ENCODE results near the gene EIF6.

Gene EIF6

DNA sequence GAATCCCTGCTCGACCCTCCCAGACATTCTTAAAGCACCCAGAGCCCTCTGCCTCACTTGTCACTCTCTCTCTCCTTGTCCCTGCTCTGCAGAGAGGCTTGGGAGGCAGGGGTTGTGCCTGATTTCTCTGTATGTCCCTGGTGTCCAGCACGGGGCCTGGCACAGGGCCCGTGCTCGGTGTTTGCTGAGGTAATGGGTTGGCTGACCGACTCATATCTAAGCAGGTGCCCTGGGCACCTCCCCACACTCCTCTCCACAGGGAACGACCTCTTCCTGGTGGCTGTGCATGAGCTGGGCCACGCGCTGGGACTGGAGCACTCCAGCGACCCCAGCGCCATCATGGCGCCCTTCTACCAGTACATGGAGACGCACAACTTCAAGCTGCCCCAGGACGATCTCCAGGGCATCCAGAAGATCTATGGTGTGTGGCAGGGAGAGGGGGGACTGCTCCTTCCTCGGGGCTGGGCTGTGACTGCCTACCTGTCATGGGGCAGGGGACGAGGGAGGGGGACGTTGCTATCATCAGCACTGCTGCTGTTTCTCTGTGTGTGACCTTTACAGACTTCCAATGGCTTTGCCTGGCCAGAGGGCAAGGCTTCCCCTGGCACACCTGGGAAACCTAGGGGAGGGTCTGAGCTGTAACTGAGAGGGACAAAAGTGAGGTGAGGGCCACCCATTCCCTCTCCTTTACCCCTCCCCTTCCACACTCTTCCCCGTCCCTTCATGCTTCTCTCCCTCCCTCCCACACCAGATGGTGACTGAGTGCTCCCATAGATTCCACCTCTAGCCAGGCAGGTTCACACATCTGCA, 20.8 kb downstream of the EIF6 start:
- in situ Hi-C loops (cut with MboI; ENCODE audit: low sequenced_read_pairs) = loop anchor here (10.0 to 25.0 kb wide), 2 partner anchors 101 to 419 kb away; partner anchors contain the start of gene PROCR

DNA sequence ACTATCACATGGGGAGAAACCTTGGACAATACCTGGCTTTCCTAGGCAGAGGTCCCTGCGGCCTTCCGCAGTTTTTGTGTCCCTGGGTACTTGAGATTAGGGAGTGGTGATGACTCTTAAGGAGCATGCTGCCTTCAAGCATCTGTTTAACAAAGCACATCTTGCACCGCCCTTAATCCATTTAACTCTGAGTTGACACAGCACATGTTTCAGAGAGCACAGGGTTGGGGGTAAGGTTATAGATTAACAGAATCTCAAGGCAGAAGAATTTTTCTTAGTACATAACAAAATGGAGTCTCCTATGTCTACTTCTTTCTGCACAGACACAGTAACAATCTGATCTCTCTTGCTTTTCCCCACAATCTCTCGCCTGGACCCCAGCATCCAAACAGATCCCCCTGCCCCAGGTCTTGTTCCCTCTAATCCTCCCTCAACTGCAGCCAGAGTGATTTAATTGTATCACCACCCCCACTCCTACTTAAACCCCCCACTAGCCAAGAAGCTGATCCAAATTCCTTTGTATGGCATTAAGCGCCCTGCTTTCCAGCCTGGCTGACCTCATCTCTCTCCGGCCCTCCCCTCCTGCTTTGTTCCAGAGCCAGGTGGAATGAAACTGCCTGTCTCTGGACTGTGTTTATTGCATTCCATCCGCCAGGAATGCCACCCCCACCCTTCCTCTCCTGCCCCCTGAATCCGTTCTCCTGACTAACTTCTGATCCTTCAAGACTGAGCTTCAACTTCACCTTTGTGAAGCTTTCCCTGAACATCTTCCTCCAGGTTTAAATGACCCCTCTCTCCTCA, 21.6 kb downstream of the EIF6 start:
- in situ Hi-C loops (cut with MboI; ENCODE audit: low sequenced_read_pairs) = loop anchor here (10.0 to 25.0 kb wide), 2 partner anchors 101 to 418 kb away; partner anchors contain the start of gene PROCR

DNA sequence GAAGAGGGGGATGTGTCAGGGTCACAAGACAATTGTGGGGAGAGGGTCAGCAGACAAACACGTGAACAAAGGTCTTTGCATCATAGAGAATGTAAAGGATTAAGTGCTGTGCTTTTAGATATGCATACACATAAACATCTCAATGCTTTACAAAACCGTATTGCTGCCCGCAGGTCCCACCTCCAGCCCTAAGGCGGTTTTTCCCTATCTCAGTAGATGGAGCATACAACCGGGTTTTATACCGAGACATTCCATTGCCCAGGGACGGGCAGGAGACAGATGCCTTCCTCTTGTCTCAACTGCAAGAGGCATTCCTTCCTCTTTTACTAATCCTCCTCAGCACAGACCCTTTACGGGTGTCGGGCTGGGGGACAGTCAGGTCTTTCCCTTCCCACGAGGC, 22.3 kb downstream of the EIF6 start:
- in situ Hi-C loops (cut with MboI; ENCODE audit: low sequenced_read_pairs) = loop anchor here (10.0 to 25.0 kb wide), 2 partner anchors 100 to 418 kb away; partner anchors contain the start of gene PROCR

DNA sequence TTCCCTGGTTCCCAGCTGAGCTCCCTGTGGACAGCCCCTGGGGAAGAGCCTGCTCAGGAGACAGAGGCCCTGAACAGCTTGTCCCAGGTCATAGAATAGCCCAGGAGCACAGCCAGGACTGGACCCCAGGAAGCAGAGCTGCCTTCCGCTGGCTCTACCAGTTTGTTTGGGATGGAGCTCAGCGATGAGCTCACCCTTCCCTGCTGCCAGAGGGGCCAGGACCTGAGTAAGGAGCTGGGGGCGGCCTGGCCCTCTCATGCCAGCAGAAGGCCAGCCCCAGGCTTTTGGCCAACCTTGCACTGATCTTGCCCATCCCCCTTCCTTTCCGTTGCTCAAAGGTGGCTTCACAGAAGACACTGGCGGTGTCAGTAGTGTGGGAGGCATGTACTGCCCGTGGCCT, 24.1 kb downstream of the EIF6 start:
- in situ Hi-C loops (cut with MboI; ENCODE audit: low sequenced_read_pairs) = loop anchor here (10.0 to 25.0 kb wide), 2 partner anchors 98 to 416 kb away; partner anchors contain the start of gene PROCR

DNA sequence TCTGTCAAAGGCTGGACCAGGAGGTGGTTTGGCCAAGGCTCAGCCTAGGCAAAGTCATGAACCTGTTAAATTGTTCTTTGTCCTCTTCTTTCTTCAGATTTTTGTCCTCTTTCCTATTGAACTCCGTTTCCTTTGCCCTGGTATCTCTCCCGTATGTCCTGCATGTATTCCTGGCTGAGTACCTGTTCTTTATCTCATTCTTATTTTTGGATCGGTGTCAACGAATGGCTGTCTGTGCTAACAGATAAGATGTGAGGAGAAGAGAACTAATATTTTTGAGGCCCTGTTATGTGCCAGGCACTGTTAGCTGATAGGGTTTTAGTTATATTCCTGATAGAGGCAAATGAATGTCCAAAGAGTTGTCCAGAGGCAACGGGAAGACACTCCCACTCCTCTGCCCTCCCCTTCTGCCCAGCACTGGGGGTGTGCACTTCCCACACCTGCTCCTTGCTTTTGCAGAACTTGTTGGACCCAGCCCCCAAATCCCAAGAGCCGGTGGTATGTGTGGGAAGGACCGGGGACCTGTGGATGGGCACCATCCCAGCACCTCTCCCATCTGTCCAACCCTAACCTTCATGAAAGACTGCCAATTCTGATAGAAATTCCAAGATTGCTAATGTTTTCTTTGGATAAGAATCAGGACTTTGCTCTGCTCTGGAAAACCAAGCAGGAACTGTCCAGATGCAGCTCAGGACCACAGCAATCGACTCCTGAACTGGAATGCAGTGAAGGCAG, 27.2 kb downstream of the EIF6 start:
- in situ Hi-C loops (cut with MboI; ENCODE audit: low sequenced_read_pairs) = loop anchor here (25.0 kb wide), 1 partner anchor 95 kb away; the partner anchor contains the start of gene PROCR

DNA sequence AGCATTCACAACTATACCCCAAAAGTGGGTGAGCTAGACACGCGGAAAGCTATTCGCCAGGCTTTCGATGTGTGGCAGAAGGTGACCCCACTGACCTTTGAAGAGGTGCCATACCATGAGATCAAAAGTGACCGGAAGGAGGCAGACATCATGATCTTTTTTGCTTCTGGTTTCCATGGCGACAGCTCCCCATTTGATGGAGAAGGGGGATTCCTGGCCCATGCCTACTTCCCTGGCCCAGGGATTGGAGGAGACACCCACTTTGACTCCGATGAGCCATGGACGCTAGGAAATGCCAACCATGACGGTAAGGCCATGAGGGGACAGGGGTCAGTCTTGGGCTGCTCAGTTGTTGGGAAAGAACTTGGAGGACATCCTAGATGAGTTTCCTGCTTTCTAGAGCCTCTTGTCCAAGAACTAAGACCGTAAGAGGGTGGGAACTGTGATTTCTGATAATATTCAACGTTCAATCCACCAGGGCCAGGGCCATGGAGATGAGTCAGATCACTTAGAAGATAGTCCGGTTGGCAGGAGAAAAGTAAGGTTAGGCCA, 30.0 kb downstream of the EIF6 start:
- in situ Hi-C loops (cut with MboI; ENCODE audit: low sequenced_read_pairs) = loop anchor here (25.0 kb wide), 1 partner anchor 92 kb away; the partner anchor contains the start of gene PROCR

DNA sequence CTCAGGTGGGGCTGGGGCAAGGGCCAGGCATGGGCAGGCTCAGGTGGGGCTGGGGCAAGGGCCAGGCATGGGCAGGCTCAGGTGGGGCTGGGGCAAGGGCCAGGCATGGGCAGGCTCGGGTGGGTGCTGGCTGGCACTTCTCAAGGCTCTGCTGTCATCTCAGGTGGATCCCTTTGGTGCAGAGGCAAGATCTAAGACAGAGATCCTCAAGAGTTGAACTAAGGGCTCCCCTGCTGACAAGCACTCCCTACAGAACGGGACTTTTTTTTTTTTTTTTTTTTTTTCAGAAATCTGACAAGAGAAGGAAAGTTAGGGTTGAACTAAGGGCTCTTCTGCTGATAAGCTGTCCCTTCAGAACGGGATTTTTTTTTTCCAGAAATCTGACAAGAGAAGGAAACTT, 31.6 kb downstream of the EIF6 start:
- in situ Hi-C loops (cut with MboI; ENCODE audit: low sequenced_read_pairs) = loop anchor here (25.0 kb wide), 1 partner anchor 91 kb away; the partner anchor contains the start of gene PROCR

DNA sequence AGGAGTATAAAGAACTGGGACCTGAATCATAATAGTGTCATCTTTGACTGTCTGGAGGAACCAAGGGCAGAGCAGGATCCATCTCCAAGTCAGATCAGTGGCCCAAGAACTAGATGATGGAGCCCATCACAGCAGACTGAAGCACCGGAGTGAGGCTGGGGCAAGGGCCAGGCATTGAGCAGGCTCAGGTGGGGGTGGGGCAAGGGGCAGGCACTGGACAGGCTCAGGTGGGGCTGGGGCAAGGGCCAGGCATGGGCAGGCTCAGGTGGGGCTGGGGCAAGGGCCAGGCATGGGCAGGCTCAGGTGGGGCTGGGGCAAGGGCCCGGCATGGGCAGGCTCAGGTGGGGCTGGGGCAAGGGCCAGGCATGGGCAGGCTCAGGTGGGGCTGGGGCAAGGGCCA, 32.0 kb downstream of the EIF6 start:
- in situ Hi-C loops (cut with MboI; ENCODE audit: low sequenced_read_pairs) = loop anchor here (25.0 kb wide), 1 partner anchor 90 kb away; the partner anchor contains the start of gene PROCR

DNA sequence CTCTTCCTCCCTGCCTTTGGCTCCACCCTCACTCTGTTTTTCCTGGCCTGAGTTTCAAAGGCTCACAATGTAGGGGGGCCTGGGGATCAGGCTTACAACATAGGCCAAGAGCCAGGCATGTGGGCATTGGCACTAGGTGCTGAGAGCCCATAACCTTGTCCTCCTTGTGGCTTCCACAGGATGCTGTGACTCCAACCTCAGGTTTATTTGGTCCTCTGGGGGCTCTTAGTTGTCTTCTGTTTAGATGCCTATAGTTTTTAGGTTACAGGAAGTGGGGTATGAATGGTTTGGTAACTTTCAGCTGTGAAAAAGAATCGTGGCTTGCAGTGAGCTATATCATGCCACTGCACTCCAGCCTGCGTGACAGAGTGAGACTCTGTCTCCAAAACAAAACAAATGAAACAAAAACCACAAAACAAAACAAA, 32.5 kb downstream of the EIF6 start:
- in situ Hi-C loops (cut with MboI; ENCODE audit: low sequenced_read_pairs) = loop anchor here (25.0 kb wide), 1 partner anchor 90 kb away; the partner anchor contains the start of gene PROCR

DNA sequence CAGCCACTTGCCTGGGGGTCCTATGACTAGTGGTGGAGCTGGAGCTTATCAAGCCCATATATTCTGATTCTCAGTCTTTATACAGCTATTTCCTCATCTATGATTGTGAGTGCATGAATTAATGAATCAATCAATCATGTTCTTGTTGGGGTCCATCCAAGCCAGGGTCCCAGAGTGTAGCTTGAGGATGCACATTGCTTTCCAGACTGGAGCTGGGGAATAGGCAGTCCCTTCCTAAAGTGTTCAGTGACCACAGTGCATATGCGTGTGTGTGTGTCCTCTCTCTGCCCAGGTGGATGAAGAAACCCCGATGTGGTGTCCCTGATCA, 33.0 kb downstream of the EIF6 start:
- in situ Hi-C loops (cut with MboI; ENCODE audit: low sequenced_read_pairs) = loop anchor here (25.0 kb wide), 1 partner anchor 89 kb away; the partner anchor contains the start of gene PROCR

DNA sequence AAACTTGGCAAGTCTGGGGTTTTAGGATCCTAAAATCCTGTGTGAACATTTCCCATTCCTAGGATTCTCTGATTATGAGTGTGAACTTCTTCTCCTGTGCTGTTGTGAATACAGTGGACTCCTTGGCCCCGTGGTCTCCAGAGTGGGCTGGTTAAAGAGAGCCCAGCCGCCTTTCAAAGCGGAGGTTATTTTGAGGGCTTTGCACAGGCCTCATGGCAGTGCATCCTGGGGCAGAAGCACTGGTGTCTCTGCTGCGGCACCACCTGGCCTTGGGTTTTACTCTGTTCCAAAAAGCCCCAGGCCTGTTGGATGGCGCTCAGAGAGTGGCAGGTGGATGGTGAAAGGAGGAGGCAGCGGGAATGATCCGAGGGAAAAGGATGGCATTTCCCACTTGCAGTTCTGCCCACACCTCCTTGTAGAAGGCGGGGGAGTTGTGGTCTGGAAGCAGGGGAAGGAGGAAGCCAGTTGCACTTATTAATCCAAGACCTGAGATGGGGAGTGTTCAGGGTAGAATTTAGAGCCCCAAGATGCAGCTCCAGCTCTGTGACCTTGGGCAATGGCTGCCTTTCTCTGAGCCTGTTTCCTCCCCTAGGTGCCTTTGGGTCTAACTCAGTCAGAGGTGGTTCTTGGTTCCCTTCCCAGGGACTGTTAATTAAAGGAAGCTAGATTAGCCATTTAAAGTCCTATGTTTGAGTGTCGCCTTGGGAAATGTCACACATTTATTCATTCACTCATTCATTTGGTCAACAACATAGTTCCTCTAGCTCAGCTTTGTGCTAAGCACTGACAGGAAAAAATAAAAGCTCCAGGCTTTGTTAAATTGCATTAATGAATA, 35.7 kb downstream of the EIF6 start:
- in situ Hi-C loops (cut with MboI; ENCODE audit: low sequenced_read_pairs) = no loop called here

DNA sequence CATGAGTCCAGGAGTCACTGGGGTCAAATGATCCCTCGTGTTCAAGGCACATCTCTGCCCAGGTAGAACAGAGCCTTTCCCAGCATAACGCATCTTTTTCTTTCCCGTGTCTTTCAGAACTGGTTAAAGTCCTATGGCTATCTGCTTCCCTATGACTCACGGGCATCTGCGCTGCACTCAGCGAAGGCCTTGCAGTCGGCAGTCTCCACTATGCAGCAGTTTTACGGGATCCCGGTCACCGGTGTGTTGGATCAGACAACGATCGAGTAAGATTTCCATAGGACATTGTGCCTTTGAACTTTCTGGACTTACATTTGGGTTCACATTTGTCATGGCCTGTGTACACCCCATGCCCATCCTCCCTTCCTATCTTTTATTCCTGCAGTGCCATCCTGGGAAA, 37.8 kb downstream of the EIF6 start:
- in situ Hi-C loops (cut with MboI; ENCODE audit: low sequenced_read_pairs) = no loop called here

DNA sequence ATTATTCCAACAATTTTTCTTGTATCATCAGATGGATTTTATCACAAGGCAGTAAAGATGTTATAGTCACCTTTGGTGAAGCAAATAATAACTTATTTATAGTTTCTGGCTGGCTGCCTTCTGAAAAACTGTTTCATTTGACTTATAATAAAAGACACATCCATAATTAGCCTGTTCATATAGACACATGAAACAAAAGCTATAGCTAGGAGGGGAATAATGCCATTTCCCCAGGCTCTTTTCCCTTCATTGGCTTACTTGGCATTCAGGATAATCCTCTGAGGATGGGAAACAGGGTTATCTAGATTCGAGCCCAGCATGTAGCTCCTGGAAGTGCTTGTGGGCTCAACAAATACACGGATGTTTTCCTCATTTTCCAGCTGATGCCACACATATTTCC, 40.6 kb downstream of the EIF6 start:
- in situ Hi-C loops (cut with MboI; ENCODE audit: low sequenced_read_pairs) = no loop called here

DNA sequence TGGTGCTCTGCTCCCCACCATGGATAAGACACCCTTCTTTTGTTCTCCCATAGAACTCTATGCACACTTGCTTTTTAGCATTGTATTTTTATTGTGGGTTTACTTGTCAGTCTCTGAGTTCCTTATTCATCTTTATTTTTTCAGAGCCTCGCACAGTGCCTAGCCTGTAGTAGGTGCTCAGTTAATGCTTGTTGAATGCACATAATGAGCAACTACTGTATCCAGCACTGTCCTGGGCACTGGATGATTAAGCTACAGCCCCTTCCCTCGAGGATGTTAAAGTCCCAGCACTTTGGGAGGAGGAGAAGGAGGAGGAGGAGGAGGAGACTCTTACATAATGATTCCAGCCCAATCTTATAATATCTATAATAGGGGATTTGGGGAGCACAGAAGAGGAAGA, 41.3 kb downstream of the EIF6 start:
- in situ Hi-C loops (cut with MboI; ENCODE audit: low sequenced_read_pairs) = no loop called here

DNA sequence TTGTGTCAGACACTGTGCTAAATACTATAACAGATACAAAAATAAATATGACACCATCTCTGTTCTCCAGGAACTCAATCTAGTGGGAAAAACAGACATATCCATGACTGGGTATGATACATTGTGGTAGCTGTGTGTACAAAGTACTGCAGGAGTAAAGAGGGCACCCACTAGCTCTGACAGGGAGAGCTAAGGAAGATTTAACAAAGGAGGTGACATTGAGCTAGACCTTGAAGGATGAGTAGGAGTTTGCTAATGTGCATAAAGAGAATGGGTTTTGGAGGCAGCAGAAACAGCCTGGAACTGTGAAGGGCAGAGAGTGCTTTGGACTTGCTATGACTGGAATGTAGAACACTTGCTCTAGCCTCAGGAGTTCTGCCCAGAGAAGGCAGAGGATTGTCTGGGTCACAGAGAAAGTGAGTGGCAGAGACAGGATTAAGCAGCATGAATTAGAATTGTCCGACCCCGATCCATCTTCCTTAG, 43.7 kb downstream of the EIF6 start:
- in situ Hi-C loops (cut with MboI; ENCODE audit: low sequenced_read_pairs) = no loop called here

DNA sequence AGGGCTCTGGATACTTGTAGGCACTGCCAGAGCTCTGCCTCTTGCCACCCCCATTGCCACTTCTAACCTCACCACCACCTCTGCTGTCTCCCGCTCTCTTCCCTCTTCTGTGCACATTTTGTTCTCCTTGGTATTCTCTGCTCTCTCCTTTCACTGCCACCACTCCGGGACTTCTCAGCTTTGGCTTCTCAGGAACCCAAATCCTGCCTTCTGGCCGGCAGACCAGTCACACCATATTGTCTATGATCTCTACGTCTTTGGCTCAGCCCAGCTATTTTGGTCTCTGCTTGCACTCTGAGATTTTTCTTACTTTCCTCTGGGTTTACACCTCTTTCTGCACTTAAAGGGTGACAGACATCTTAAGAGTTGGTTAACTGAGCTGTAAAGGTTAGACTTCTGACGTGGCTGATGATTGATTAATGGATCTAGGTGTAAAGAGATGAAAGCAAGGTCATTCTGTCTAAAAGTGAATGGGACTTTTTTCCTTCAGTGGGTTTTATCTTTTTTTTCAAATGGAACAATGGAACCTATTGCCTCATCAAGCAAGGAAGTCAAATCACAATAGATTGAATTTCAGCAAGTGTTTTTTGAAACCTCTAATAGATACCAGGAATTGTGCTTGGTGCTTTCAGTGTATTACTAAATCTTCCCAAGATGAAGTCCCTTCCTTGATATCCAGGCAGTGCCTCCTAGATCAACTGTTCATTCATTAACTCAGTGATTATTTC, 44.3 kb downstream of the EIF6 start:
- in situ Hi-C loops (cut with MboI; ENCODE audit: low sequenced_read_pairs) = no loop called here

DNA sequence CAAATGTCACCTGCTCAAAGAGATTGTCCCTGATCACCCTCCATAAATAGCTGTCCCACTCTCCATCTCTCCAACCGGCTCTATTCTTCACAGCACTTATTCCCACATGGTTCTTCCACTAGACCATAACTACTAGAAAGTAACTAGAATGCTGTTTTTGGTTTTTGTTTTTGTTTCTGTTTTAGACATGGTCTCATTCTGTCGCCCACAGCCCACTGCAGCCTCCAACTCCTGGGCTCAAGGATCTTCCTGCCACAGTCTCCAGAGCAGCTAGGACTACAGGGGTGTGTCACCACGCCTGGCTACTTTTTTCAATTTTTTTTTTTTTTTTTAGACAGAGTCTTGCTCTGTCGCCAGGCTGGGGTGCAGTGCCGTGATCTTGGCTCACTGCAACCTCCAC, 45.8 kb downstream of the EIF6 start:
- in situ Hi-C loops (cut with MboI; ENCODE audit: low sequenced_read_pairs) = no loop called here

DNA sequence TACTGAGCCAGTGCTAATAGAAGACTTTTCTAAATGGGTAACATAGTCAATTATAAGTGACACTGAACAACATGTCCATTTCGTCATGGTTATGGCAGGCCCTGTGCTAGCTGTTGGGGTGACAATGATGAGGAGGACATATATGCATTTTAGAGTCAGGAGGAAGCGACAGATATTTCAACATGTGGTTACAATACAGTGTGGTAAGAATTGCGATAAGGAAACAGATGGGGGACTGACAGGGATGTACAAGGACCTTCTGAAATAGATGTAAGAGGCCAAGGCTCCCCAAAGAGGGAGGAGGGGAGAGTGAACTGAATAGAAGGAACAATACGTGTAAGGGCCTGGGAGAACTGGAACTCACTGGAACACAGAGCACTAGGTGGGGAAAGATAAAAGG, 46.4 kb downstream of the EIF6 start:
- in situ Hi-C loops (cut with MboI; ENCODE audit: low sequenced_read_pairs) = no loop called here

DNA sequence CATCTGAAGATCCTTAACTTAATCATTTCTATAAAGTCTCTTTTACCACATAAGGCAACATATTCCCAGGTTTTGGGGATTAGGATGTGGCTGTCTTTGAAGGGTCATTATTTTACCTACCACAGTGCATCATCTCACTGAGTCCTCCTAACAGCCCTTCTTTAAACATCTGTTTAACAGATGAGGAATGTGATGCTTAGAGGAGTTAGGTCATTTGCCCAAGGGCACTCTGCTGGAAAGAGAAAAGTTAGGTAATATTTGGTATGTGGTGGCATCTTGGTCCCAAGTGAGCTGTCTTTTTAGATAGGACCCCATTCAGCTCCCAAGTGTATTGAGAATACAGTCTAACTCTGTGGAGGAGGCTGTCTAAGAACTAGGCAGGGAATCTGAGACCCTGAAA, 47.1 kb downstream of the EIF6 start:
- in situ Hi-C loops (cut with MboI; ENCODE audit: low sequenced_read_pairs) = no loop called here
